HepG2 (cell line): ENCODE data around the gene PRTN3. TPM values are rescaled to one million over a fixed set of nuclear protein-coding genes. Genes with fewer than 3 reads are reported as not detected.

ENCODE experiments used
- ATAC-seq: fragments of 200-7000 bp; cut with Tn5 transposase; 3 replicates; pipeline ENCODE4 v1.9.1; 2020; ENCODE audit warnings: mild to moderate bottlenecking, moderate library complexity
- BruUV-seq: library from RNA; stranded (reverse); fragments of 400-500 nt; replicated peaks from 2 replicates; lab custom pipeline; 2021; lab: Mats Ljungman, UMichigan
- CTCF ChIA-PET: fragments of 300-600 bp; formaldehyde crosslinking; extraction: SDS; loops from one replicate; lab custom pipeline; 2021; ENCODE audit warnings: low total read pairs, inconsistent platforms, low intra/inter-chr PET ratio; lab: Yijun Ruan, JAX
- POLR2A ChIA-PET: fragments of 350-600 bp; sonication (Branson Sonifier 250); formaldehyde crosslinking; loops from one replicate; lab custom pipeline; 2020; ENCODE audit warnings: antibody characterized with exemption, inconsistent platforms; lab: Yijun Ruan, JAX
- DNase-seq: peaks from one replicate; pipeline ENCODE4 v3.0.0-alpha.2; 2015; ENCODE audit warnings: low spot score
- FAIRE-seq: peaks from 3 replicates; lab custom pipeline; 2011; peaks lifted over from hg19 to GRCh38; lab: Jason Lieb, UNC
- H2AFZ ChIP-seq: one replicate; pipeline ENCODE4 v1.6.1; 2011; ENCODE audit warnings: low read length, inconsistent platforms
- H3K27ac ChIP-seq: fragments of 300-600 bp; 3 replicates; pipeline ENCODE4 v1.8.0; 2011; ENCODE audit warnings: mixed run types, mild to moderate bottlenecking, mixed read lengths, low read length, inconsistent platforms; ENCODE audit not compliant: insufficient read depth; ENCODE audit errors: extremely low read length
- H3K27me3 ChIP-seq, 2 experiments: fragments of 200-600 bp in 1 of 2; 2 replicates in 1 of 2; 3 replicates in 1 of 2; pipeline versions ENCODE4 v1.6.0 to v1.8.0; 2011; ENCODE audit warnings: low read length in 2 of 2, mild to moderate bottlenecking in 2 of 2, moderate library complexity in 2 of 2, inconsistent platforms in 1 of 2; ENCODE audit not compliant: insufficient read depth in 2 of 2, control insufficient read depth in 1 of 2
- H3K36me3 ChIP-seq, 2 experiments: fragments of 200-600 bp in 1 of 2; replicated peaks in 1 of 2; 2 replicates in 1 of 2; 3 replicates in 1 of 2; pipeline versions ENCODE4 v1.5.1 to v1.8.0; 2011; ENCODE audit warnings: low read length in 2 of 2, inconsistent platforms in 1 of 2; ENCODE audit not compliant: insufficient read depth in 2 of 2, control insufficient read depth in 1 of 2
- H3K4me1 ChIP-seq: 2 replicates; pipeline ENCODE4 v1.5.1; 2012; ENCODE audit warnings: low read length, inconsistent platforms; ENCODE audit not compliant: insufficient read depth
- H3K4me2 ChIP-seq: 2 replicates; pipeline ENCODE4 v1.6.0; 2011; ENCODE audit warnings: low read depth, low read length, inconsistent platforms
- H3K4me3 ChIP-seq, 3 experiments: fragments of 200-600 bp in 1 of 3; sonication (generic), shearing (Covaris generic) in 1 of 3; replicated peaks in 1 of 3; 2 replicates each; pipeline ENCODE4 v1.5.1; 2011 to 2016; ENCODE audit warnings: low read length in 3 of 3, inconsistent platforms in 2 of 3, low read depth in 2 of 3, mild to moderate bottlenecking in 2 of 3, control low read depth in 1 of 3, mixed read lengths in 1 of 3; ENCODE audit not compliant: insufficient read depth in 1 of 3
- H3K79me2 ChIP-seq: one replicate; pipeline ENCODE4 v1.6.1; 2011; ENCODE audit warnings: low read length, inconsistent platforms; ENCODE audit not compliant: insufficient read depth
- H3K9ac ChIP-seq: 2 replicates; pipeline ENCODE4 v1.6.0; 2011; ENCODE audit warnings: mild to moderate bottlenecking, low read depth, low read length, inconsistent platforms; ENCODE audit not compliant: insufficient read depth
- H3K9me3 ChIP-seq: 2 replicates; pipeline ENCODE4 v1.5.1; 2012; ENCODE audit warnings: mild to moderate bottlenecking, low read length
- H4K20me1 ChIP-seq: 2 replicates; pipeline ENCODE4 v1.6.0; 2011; ENCODE audit warnings: inconsistent platforms, mild to moderate bottlenecking, low read length, moderate library complexity; ENCODE audit not compliant: insufficient read depth
- ATF1 ChIP-seq: IDR thresholded peaks from 2 replicates; pipeline ENCODE4 v1.6.1; 2016; ENCODE audit warnings: mild to moderate bottlenecking, control low read depth
- CEBPG ChIP-seq: IDR thresholded peaks from 2 replicates; pipeline ENCODE4 v1.6.1; 2016
- DMAP1 ChIP-seq: IDR thresholded peaks from 2 replicates; pipeline ENCODE4 v1.6.1; 2016
- DNMT1 ChIP-seq: sonication (generic); formaldehyde crosslinking; IDR thresholded peaks from 2 replicates; pipeline ENCODE4 v1.5.1; 2020; ENCODE audit warnings: mild to moderate bottlenecking, missing genetic modification reagents
- IKZF5 ChIP-seq: IDR thresholded peaks from 2 replicates; pipeline ENCODE4 v1.6.1; 2018; ENCODE audit warnings: missing genetic modification reagents, mild to moderate bottlenecking, missing compliant biosample characterization
- MXD4 ChIP-seq: IDR thresholded peaks from 2 replicates; pipeline ENCODE4 v1.6.1; 2016; ENCODE audit warnings: mild to moderate bottlenecking, missing biosample characterization, missing genetic modification reagents
- NR3C1 ChIP-seq: sonication (generic); formaldehyde crosslinking; IDR thresholded peaks from 2 replicates; pipeline ENCODE4 v1.4.0; 2020; ENCODE audit warnings: missing genetic modification reagents
- RAD21 ChIP-seq: fragments of 450-650 bp; formaldehyde crosslinking; IDR thresholded peaks from 2 replicates; pipeline ENCODE4 v1.5.0; 2020; ENCODE audit warnings: mild to moderate bottlenecking
- ZKSCAN8 ChIP-seq: IDR thresholded peaks from 2 replicates; pipeline ENCODE4 v1.6.1; 2016; ENCODE audit warnings: borderline replicate concordance, missing genetic modification reagents, missing compliant biosample characterization
- ZNF121 ChIP-seq: sonication (generic); formaldehyde crosslinking; IDR thresholded peaks from 2 replicates; pipeline ENCODE4 v1.5.0; 2020; ENCODE audit warnings: mild to moderate bottlenecking, missing genetic modification reagents
- ZNF207 ChIP-seq: fragments of 450-650 bp; IDR thresholded peaks from 2 replicates; pipeline ENCODE4 v1.6.1; 2016; ENCODE audit warnings: antibody characterized with exemption, borderline replicate concordance
- ZNF234 ChIP-seq: sonication (generic); formaldehyde crosslinking; conservative IDR thresholded peaks from 2 replicates; pipeline ENCODE4 v1.5.1; 2020; ENCODE audit warnings: mild to moderate bottlenecking, missing genetic modification reagents
- ZNF274 ChIP-seq: sonication (generic); formaldehyde crosslinking; IDR thresholded peaks from 2 replicates; pipeline ENCODE4 v1.5.1; 2020; ENCODE audit warnings: mild to moderate bottlenecking, missing genetic modification reagents
- ZNF362 ChIP-seq: sonication (generic); formaldehyde crosslinking; IDR thresholded peaks from 2 replicates; pipeline ENCODE4 v1.4.0; 2020; ENCODE audit warnings: missing genetic modification reagents, mild to moderate bottlenecking, borderline replicate concordance
- ZNF432 ChIP-seq: sonication (generic); formaldehyde crosslinking; IDR thresholded peaks from 2 replicates; pipeline ENCODE4 v1.5.0; 2020; ENCODE audit warnings: missing genetic modification reagents, mild to moderate bottlenecking, borderline replicate concordance
- ZNF496 ChIP-seq: sonication (generic); formaldehyde crosslinking; IDR thresholded peaks from 2 replicates; pipeline ENCODE4 v1.8.1; 2023; ENCODE audit warnings: mild to moderate bottlenecking, moderate library complexity, missing genetic modification reagents; ENCODE audit not compliant: insufficient replicate concordance
- ZNF547 ChIP-seq: sonication (generic); formaldehyde crosslinking; IDR thresholded peaks from 2 replicates; pipeline ENCODE4 v1.5.1; 2020; ENCODE audit warnings: mild to moderate bottlenecking, missing genetic modification reagents
- ZNF616 ChIP-seq: sonication (generic); formaldehyde crosslinking; IDR thresholded peaks from 2 replicates; pipeline ENCODE4 v1.5.0; 2020; ENCODE audit warnings: low read depth, mild to moderate bottlenecking, missing genetic modification reagents
- ZNF788 ChIP-seq: sonication (generic); formaldehyde crosslinking; IDR thresholded peaks from 2 replicates; pipeline ENCODE4 v1.5.0; 2020; ENCODE audit warnings: mild to moderate bottlenecking, missing genetic modification reagents, borderline replicate concordance
- ZNF790 ChIP-seq: sonication (generic); formaldehyde crosslinking; IDR thresholded peaks from 2 replicates; pipeline ENCODE4 v1.8.0; 2022; ENCODE audit warnings: missing genetic modification reagents, mild to moderate bottlenecking, borderline replicate concordance
- ZSCAN25 ChIP-seq: sonication (generic); formaldehyde crosslinking; IDR thresholded peaks from 2 replicates; pipeline ENCODE4 v1.8.0; 2022; ENCODE audit warnings: mild to moderate bottlenecking, missing genetic modification reagents
- WGBS: methylation state at CpG from one replicate; pipeline ENCODE4 v1.1.6; 2017; ENCODE audit warnings: low lambda C conversion rate; 5-methylcytosine and 5-hydroxymethylcytosine counted together
- in situ Hi-C: cut with HindIII; loops from 2 replicates; pipeline ENCODE4 v1.10.0; 2017; ENCODE audit warnings: low pct_unique_long_range_greater_than_20kb; ENCODE audit not compliant: extremely low pct_ligation_motif_present
- intact Hi-C: fragments of 100-400 bp; cut with micrococcal nuclease; formaldehyde crosslinking; loops from one replicate; pipeline ENCODE4 v1.10.0; 2022; ENCODE audit not compliant: unreplicated experiment
- polyA plus RNA-seq, 8 experiments: library from polyadenylated mRNA; depleted of rRNA in 3 of 8; stranded (reverse) in 7 of 8; unstranded in 1 of 8; fragments of >200 nt; fragmentation: Illumina TruSeq in 4 of 8; extraction: Trizol in 4 of 8; gene quantifications; 2 replicates each; pipeline versions ENCODE4 v1.2.1 to v1.2.3, GENCODE V29; 2011 to 2016; ENCODE audit warnings: low read depth in 4 of 8, missing spikeins in 1 of 8, mixed read lengths in 1 of 8; ENCODE audit not compliant: insufficient read depth in 1 of 8
- total RNA-seq, 5 experiments: library from RNA; depleted of rRNA; stranded (reverse); fragments of >200 nt; fragmentation: Illumina TruSeq; extraction: Trizol; gene quantifications; 2 replicates each; pipeline ENCODE4 v1.2.3, GENCODE V29; 2016; ENCODE audit warnings: low read depth in 1 of 5
- TF ChIP-seq, protein P1 (sequence below): IDR thresholded peaks from 2 replicates; pipeline ENCODE4 v1.6.1; 2018; ENCODE audit warnings: missing genetic modification reagents

Gene PRTN3
- total and polyA plus RNA-seq, 2 of the 13 experiments (the other 11 are each of a cell fraction or from before 2014, with no cell fraction given), result not detected

DNA sequence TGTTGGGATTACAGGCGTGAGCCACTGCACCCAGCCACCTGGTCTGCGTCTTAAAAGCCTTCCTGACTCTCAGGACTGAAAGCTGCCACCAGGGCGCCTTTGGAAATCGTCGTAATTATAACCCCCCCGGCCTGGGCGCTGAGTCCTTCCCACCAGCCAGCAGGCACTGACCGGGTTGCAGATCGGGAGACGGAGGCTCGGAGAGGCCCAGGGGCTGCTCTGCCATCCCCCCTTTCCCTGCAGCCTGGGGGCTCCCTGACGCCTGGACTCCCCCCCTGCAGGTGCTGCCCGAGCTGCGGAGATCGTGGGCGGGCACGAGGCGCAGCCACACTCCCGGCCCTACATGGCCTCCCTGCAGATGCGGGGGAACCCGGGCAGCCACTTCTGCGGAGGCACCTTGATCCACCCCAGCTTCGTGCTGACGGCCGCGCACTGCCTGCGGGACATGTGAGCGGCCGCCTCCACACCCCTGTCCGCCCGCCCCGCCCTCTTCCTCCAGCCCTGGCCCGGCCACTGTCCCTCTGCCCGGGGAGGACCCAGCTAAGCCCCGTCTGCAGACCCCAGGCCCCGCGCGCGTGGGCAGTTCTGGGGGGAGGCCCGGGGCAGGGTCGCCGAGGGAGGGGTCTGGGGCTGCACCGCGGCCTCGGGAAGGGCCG lies 2.5 kb downstream of the PRTN3 start (continued):
- TF ChIP-seq DMAP1 (CRISPR knock-in tag) (no peak), ATF1 (no peak), NR3C1 (CRISPR knock-in tag) (no peak), ZNF790 (CRISPR knock-in tag) (no peak)

DNA sequence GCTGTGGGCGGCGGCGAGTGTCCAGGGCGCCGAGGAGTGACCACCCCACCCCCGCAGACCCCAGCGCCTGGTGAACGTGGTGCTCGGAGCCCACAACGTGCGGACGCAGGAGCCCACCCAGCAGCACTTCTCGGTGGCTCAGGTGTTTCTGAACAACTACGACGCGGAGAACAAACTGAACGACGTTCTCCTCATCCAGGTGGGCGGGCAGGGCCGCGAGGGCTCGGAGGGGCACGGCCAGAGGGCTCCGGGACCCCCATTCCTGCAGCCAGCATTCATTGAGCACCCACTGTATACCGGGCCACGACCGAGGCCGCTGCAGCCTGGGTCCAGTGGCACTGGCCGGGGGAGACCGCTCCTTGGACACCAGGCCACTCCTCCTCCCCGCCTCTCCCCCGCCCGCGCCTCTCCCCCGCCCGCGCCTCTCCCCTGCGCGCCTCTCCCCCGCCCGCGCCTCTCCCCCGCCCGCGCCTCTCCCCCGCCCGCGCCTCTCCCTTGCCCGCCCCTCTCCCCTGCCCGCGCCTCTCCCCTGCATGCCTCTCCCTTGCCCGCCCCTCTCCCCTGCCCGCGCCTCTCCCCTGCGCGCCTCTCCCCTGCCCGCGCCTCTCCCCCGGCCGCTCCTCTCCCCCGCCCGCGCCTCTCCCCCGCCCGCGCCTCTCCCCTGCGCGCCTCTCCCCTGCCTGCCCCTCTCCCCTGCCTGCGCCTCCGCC lies 3.2 kb downstream of the PRTN3 start:
- no peak overlapping the region for H3K9ac ChIP-seq
- peak overlapping the region; percentile 71 for H3K4me2 ChIP-seq
- CTCF ChIA-PET, result no interaction called here
- FAIRE-seq (no peak), DNase-seq (no peak), ATAC-seq (no peak; the same call in 2 of the 3 replicates)
- no peaks in the 10 kb centered on the region for H3K79me2 ChIP-seq
- peaks cover 29% of the 10 kb centered on the region for H3K4me1 ChIP-seq
- H3K9me3 ChIP-seq, result no peaks in the 10 kb centered on the region
- in situ Hi-C loops, result no loop called here
- H3K27me3 ChIP-seq, result peaks cover 18 to 73% of the 10 kb centered on the region in 2 experiments
- POLR2A ChIA-PET, result no interaction called here
- H3K36me3 ChIP-seq, result no peaks in the 10 kb centered on the region
- WGBS, result 10% methylated on average over 25 of the region's 70 CpGs
- BruUV-seq, result no TSS peak
- intact Hi-C loops, result no loop called here
- H3K4me3 ChIP-seq, result peak overlapping the region in 2 of 3 experiments; percentile 19 to 64; a peak in 3 of 6 replicates
- H3K27ac ChIP-seq, result no peak overlapping the region
- no peak overlapping the region for H2AFZ ChIP-seq
- no peaks in the 10 kb centered on the region for H4K20me1 ChIP-seq
- TF ChIP-seq CEBPG (CRISPR knock-in tag) (no peak), ZNF432 (CRISPR knock-in tag) (no peak), DNMT1 (CRISPR knock-in tag) (no peak), IKZF5 (no peak), ZNF547 (CRISPR knock-in tag) (no peak), ZNF121 (CRISPR knock-in tag) (0 out of 2 replicates have a peak, but pooled peaks have one; percentile 2), ZNF207 (no peak), ZNF234 (no peak), ZNF788 (no peak), ZNF362 (CRISPR knock-in tag) (no peak), RAD21 (CRISPR knock-in tag) (no peak), ZKSCAN8 (peak; percentile 96), ZNF496 (CRISPR knock-in tag) (no peak), ZNF274 (no peak), MXD4 (CRISPR knock-in tag) (no peak), ZSCAN25 (CRISPR knock-in tag) (peak; percentile 95; the same call in 1 of the 2 replicates), ZNF616 (CRISPR knock-in tag) (no peak)
- TF ChIP-seq, protein P1, sequence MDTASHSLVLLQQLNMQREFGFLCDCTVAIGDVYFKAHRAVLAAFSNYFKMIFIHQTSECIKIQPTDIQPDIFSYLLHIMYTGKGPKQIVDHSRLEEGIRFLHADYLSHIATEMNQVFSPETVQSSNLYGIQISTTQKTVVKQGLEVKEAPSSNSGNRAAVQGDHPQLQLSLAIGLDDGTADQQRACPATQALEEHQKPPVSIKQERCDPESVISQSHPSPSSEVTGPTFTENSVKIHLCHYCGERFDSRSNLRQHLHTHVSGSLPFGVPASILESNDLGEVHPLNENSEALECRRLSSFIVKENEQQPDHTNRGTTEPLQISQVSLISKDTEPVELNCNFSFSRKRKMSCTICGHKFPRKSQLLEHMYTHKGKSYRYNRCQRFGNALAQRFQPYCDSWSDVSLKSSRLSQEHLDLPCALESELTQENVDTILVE, result no peak
